Stomach (tissue), 9 donors: ENCODE measurements around the gene SLC26A3. TPM values are rescaled to one million over a fixed set of nuclear protein-coding genes. Genes with fewer than 3 reads are reported as not detected.

Experiments
- DNase-seq, 2 donors: peaks; one replicate each; pipeline versions ENCODE4 v3.0.0 to v3.0.0-alpha.2; 2013 to 2019
- H3K27ac ChIP-seq, 5 donors: fragments of 200-600 bp in 4 of 5; sonication (generic) in 4 of 5; one replicate each; pipeline ENCODE4 v1.5.1; 2013 to 2019; ENCODE audit warnings: mild to moderate bottlenecking in 1 of 5, moderate library complexity in 1 of 5
- H3K27me3 ChIP-seq, 3 donors: fragments of 200-600 bp; sonication (generic); one replicate each; pipeline ENCODE4 v1.5.1; 2017 to 2019; ENCODE audit warnings: mixed run types in 1 of 3
- H3K36me3 ChIP-seq, 4 donors: fragments of 200-600 bp; sonication (generic); 1 replicate in 3 of 4; 2 replicates in 1 of 4; pipeline ENCODE4 v1.5.1; 2016 to 2019
- H3K4me1 ChIP-seq, 4 donors: fragments of 200-600 bp; sonication (generic); one replicate each; pipeline ENCODE4 v1.5.1; 2016 to 2019
- H3K4me3 ChIP-seq, 4 donors: fragments of 200-600 bp; sonication (generic) in 3 of 4; one replicate each; pipeline ENCODE4 v1.5.1; 2016 to 2019; ENCODE audit warnings: mild to moderate bottlenecking in 1 of 4
- H3K9me3 ChIP-seq, 4 donors: fragments of 200-600 bp; sonication (generic); one replicate each; pipeline ENCODE4 v1.5.1; 2016 to 2019
- CTCF ChIP-seq, 7 experiments: fragments of 450-650 bp in 4 of 7; fragments of 200-600 bp in 3 of 7; sonication (generic) in 3 of 7; IDR thresholded peaks; one replicate each; pipeline ENCODE4 v1.5.1; 2016 to 2019; ENCODE audit warnings: antibody characterized with exemption in 7 of 7, control low read depth in 2 of 7, mild to moderate bottlenecking in 1 of 7
- EP300 ChIP-seq: sonication (generic); formaldehyde crosslinking; IDR thresholded peaks from one replicate; pipeline ENCODE4 v1.6.1; 2017; ENCODE audit warnings: antibody characterized with exemption
- POLR2A ChIP-seq, 4 donors: fragments of 450-650 bp; IDR thresholded peaks; one replicate each; pipeline ENCODE4 v1.6.1; 2016; ENCODE audit warnings: antibody characterized with exemption in 4 of 4, control low read depth in 2 of 4, mild to moderate bottlenecking in 1 of 4, moderate library complexity in 1 of 4
- POLR2AphosphoS5 ChIP-seq, 3 donors: sonication (generic); formaldehyde crosslinking; IDR thresholded peaks; one replicate each; pipeline ENCODE4 v1.6.1; 2016; ENCODE audit warnings: antibody characterized with exemption in 3 of 3
- WGBS, 5 donors: extraction: QIAGEN DNeasy Blood & Tissue Kit in 3 of 5; methylation state at CpG; one replicate each; pipeline versions ENCODE4 v1.1.5 to v1.1.7; 2013 to 2018; 5-methylcytosine and 5-hydroxymethylcytosine counted together
- intact Hi-C: fragments of 100-400 bp; cut with DNase I; formaldehyde crosslinking; loops from one replicate; pipeline ENCODE4 v1.15.1; 2023; ENCODE audit warnings: low total_unique reads
- polyA plus RNA-seq, 3 donors: library from polyadenylated mRNA; stranded (reverse); fragments of 200-250 nt; gene quantifications; one replicate each; pipeline ENCODE4 v1.2.3, GENCODE V29; 2013
- total RNA-seq, 5 donors: library from RNA; depleted of rRNA; stranded (reverse); fragments of >200 nt; gene quantifications; one replicate each; pipeline versions ENCODE4 v1.1.0 to v1.2.3, GENCODE V29; 2014 to 2016
- donor health status: healthy with polysubstance abuse.
- donor health status: Bipolar disorder and iron deficiency.
- donor health status: healthy.

Gene SLC26A3
- total and polyA plus RNA-seq, 8 donors: 0.10 to 52.4 (median 2.1) TPM; not detected in 4

- Histone ChIP-seq H3K27me3 (no peaks in the 10 kb centered on the region), H3K4me1 (peaks cover 0 to 36% (median 10%) of the 10 kb centered on the region in 4 donors), H3K27ac (no peak overlapping the region), H3K4me3 (no peak overlapping the region), H3K36me3 (no peaks in the 10 kb centered on the region), H3K9me3 (no peaks in the 10 kb centered on the region)
- TF ChIP-seq CTCF (IDR thresholded peaks at IDR 0.05) (no peak), POLR2AphosphoS5 (IDR thresholded peaks at IDR 0.05) (no peak), POLR2A (IDR thresholded peaks at IDR 0.05) (no peak), EP300 (no peak)
- 86 to 94% (median 88%) methylated on average over 4 of the region's 4 CpGs for WGBS, 5 donors
- no peak for DNase-seq
- intact Hi-C loops: no loop called here
Measured at GRCh38 chr7:107778283-107778682, 24.7 kb downstream of the SLC26A3 start.

GRCh38 chr7:107777702-107778101 is 25.3 kb downstream of the SLC26A3 start:
- WGBS, 5 donors: 74 to 94% (median 91%) methylated on average over 3 of the region's 3 CpGs
- Histone ChIP-seq H3K4me1 (peaks cover 0 to 30% (median 10%) of the 10 kb centered on the region in 4 donors), H3K4me3 (no peak overlapping the region), H3K36me3 (no peaks in the 10 kb centered on the region), H3K27ac (no peak overlapping the region), H3K9me3 (no peaks in the 10 kb centered on the region), H3K27me3 (no peaks in the 10 kb centered on the region)
- intact Hi-C loops: no loop called here
- DNase-seq: no peak
- no peak for TF ChIP-seq POLR2AphosphoS5 (IDR thresholded peaks at IDR 0.05)
- TF ChIP-seq CTCF (IDR thresholded peaks at IDR 0.05): no peak
- TF ChIP-seq POLR2A (IDR thresholded peaks at IDR 0.05): no peak
- no peak for TF ChIP-seq EP300

- Histone ChIP-seq H3K4me1 (no peaks in the 10 kb centered on the region), H3K36me3 (no peaks in the 10 kb centered on the region), H3K27ac (no peak overlapping the region), H3K27me3 (no peaks in the 10 kb centered on the region), H3K4me3 (no peak overlapping the region), H3K9me3 (no peaks in the 10 kb centered on the region)
- intact Hi-C loops: no loop called here
- no peak for TF ChIP-seq CTCF (IDR thresholded peaks at IDR 0.05)
- TF ChIP-seq POLR2A (IDR thresholded peaks at IDR 0.05): no peak
- TF ChIP-seq EP300: no peak
- TF ChIP-seq POLR2AphosphoS5 (IDR thresholded peaks at IDR 0.05): no peak
- DNase-seq: no peak
- 45 to 56% (median 49%) methylated on average over 2 of the region's 2 CpGs for WGBS, 5 donors
Measured at GRCh38 chr7:107773027-107773426, 30.0 kb downstream of the SLC26A3 start.

- no peak for TF ChIP-seq POLR2AphosphoS5 (IDR thresholded peaks at IDR 0.05)
- no peak for TF ChIP-seq CTCF (IDR thresholded peaks at IDR 0.05)
- TF ChIP-seq EP300: no peak
- TF ChIP-seq POLR2A (IDR thresholded peaks at IDR 0.05): no peak
- Histone ChIP-seq H3K4me3 (no peak overlapping the region), H3K9me3 (no peaks in the 10 kb centered on the region), H3K4me1 (no peaks in the 10 kb centered on the region), H3K27ac (no peak overlapping the region), H3K27me3 (no peaks in the 10 kb centered on the region), H3K36me3 (no peaks in the 10 kb centered on the region)
- DNase-seq: no peak
- WGBS, 5 donors: 60 to 83% (median 74%) methylated on average over 1 of the region's 1 CpG
- intact Hi-C loops: no loop called here
Measured at GRCh38 chr7:107768263-107768662, 34.8 kb downstream of the SLC26A3 start.
